ENCODE measurements around the gene OR56A5. TPM values are rescaled to one million over a fixed set of nuclear protein-coding genes. Genes with fewer than 3 reads are reported as not detected.
"Not testable (repeated sequence)": the region's sequence is repeated elsewhere in the genome, so short reads cannot be mapped to it uniquely, and the experiment has no call there.

OR56A5 gene
- total RNA-seq, 2 experiments from 2014 or later: not detected

- intact Hi-C loops (cut with DNase I, micrococcal nuclease): no loop called here
- Mint-ChIP-seq H3K27ac (no peak overlapping the region), H3K36me3 (ENCODE audit: low read depth) (no peaks in the 10 kb centered on the region), H3K27me3 (peaks cover 3% of the 10 kb centered on the region), H3K4me3 (no peak overlapping the region), H3K9me3 (no peaks in the 10 kb centered on the region), H3K4me1 (ENCODE audit: low read depth) (no peaks in the 10 kb centered on the region)
- ATAC-seq (ENCODE audit: poor library complexity): no peak
- no peaks in the 10 kb centered on the region for H3K4me1 ChIP-seq (ENCODE audit: insufficient read depth, low read length)
- no peaks in the 10 kb centered on the region for H3K27me3 ChIP-seq (ENCODE audit: control insufficient read depth in 1 of 2, insufficient read depth in 2 of 2, low read length in 2 of 2)
- H3K4me3 ChIP-seq (ENCODE audit: low read length): no peak overlapping the region
- no peaks in the 10 kb centered on the region for H3K9me3 ChIP-seq (ENCODE audit: control insufficient read depth in 1 of 2, insufficient read depth in 1 of 2, low read length in 2 of 2)
- TF ChIP-seq, protein P1, sequence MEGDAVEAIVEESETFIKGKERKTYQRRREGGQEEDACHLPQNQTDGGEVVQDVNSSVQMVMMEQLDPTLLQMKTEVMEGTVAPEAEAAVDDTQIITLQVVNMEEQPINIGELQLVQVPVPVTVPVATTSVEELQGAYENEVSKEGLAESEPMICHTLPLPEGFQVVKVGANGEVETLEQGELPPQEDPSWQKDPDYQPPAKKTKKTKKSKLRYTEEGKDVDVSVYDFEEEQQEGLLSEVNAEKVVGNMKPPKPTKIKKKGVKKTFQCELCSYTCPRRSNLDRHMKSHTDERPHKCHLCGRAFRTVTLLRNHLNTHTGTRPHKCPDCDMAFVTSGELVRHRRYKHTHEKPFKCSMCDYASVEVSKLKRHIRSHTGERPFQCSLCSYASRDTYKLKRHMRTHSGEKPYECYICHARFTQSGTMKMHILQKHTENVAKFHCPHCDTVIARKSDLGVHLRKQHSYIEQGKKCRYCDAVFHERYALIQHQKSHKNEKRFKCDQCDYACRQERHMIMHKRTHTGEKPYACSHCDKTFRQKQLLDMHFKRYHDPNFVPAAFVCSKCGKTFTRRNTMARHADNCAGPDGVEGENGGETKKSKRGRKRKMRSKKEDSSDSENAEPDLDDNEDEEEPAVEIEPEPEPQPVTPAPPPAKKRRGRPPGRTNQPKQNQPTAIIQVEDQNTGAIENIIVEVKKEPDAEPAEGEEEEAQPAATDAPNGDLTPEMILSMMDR (IDR thresholded peaks at IDR 0.05): no peak
- no peaks in the 10 kb centered on the region for H3K36me3 ChIP-seq (ENCODE audit: insufficient read depth, low read length)
- ChIA-PET POLR2A (no interaction called here), CTCF (no interaction called here)
- no peak overlapping the region for H3K27ac ChIP-seq (ENCODE audit: low read depth in 1 of 2, low read length in 2 of 2)
- DNase-seq: peak in 3 of 14 experiments; percentile 1 to 24 (median 12)
Measured at GRCh38 chr11:5973530-5973929, 5.2 kb upstream of the OR56A5 start.

DNA sequence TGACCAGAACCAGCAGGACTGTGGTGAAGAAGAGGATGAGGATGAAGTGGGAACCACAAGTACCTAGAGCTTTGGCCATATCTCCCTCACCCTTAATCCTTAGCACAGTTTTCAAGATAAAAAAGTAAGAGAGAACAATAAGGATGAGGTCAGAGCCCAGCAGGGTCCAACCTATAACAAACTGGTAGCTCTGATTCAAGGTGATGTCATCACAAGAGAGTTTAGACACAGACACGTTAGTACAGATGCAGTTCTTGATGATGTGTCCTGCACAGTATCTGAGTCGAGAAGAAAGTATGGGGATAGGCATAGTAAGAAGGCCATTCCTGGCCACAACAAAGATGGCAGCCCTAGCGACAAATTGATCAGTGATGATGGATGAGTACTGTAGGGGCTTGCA is 586 bp downstream of the OR56A5 start:
- Mint-ChIP-seq H3K27ac (no peak overlapping the region), H3K4me3 (no peak overlapping the region), H3K36me3 (ENCODE audit: low read depth) (peaks cover 6% of the 10 kb centered on the region), H3K27me3 (peaks cover 14% of the 10 kb centered on the region), H3K9me3 (peaks cover 11% of the 10 kb centered on the region), H3K4me1 (ENCODE audit: low read depth) (no peaks in the 10 kb centered on the region)
- no peak for ATAC-seq (ENCODE audit: poor library complexity)
- H3K27ac ChIP-seq (ENCODE audit: low read depth in 1 of 2, low read length in 2 of 2): no peak overlapping the region
- CTCF ChIA-PET: no interaction called here
- TF ChIP-seq, protein P1 (IDR thresholded peaks at IDR 0.05): no peak
- no peaks in the 10 kb centered on the region for H3K4me1 ChIP-seq (ENCODE audit: insufficient read depth, low read length)
- POLR2A ChIA-PET: no interaction called here
- intact Hi-C loops (cut with DNase I, micrococcal nuclease): no loop called here
- no peak for DNase-seq
- H3K27me3 ChIP-seq (ENCODE audit: control insufficient read depth in 1 of 2, insufficient read depth in 2 of 2, low read length in 2 of 2): peaks cover 0 to 3% of the 10 kb centered on the region in 2 experiments
- no peaks in the 10 kb centered on the region for H3K36me3 ChIP-seq (ENCODE audit: insufficient read depth, low read length)
- no peak overlapping the region for H3K4me3 ChIP-seq (ENCODE audit: low read length)
- H3K9me3 ChIP-seq (ENCODE audit: control insufficient read depth in 1 of 2, insufficient read depth in 1 of 2, low read length in 2 of 2): peaks cover under 1 to 10% of the 10 kb centered on the region in 2 experiments

- Histone ChIP-seq H3K27me3 (ENCODE audit: control insufficient read depth in 1 of 2, insufficient read depth in 2 of 2, low read length in 2 of 2) (peaks cover 0 to 3% of the 10 kb centered on the region in 2 experiments), H3K4me3 (ENCODE audit: low read length) (no peak overlapping the region), H3K27ac (ENCODE audit: low read depth in 1 of 2, low read length in 2 of 2) (no peak overlapping the region), H3K9me3 (ENCODE audit: control insufficient read depth in 1 of 2, insufficient read depth in 1 of 2, low read length in 2 of 2) (peaks cover 5 to 11% of the 10 kb centered on the region in 2 experiments), H3K4me1 (ENCODE audit: insufficient read depth, low read length) (no peaks in the 10 kb centered on the region), H3K36me3 (ENCODE audit: insufficient read depth, low read length) (no peaks in the 10 kb centered on the region)
- Mint-ChIP-seq H3K9me3 (peaks cover 13% of the 10 kb centered on the region), H3K36me3 (ENCODE audit: low read depth) (peaks cover 6% of the 10 kb centered on the region), H3K27me3 (peaks cover 14% of the 10 kb centered on the region), H3K4me3 (no peak overlapping the region), H3K4me1 (ENCODE audit: low read depth) (no peaks in the 10 kb centered on the region), H3K27ac (no peak overlapping the region)
- ChIA-PET CTCF (no interaction called here), POLR2A (no interaction called here)
- DNase-seq (no peak), ATAC-seq (ENCODE audit: poor library complexity) (no peak)
- intact Hi-C loops (cut with DNase I, micrococcal nuclease): no loop called here
- TF ChIP-seq, protein P1 (IDR thresholded peaks at IDR 0.05): no peak
Measured at GRCh38 chr11:5966958-5967357, 1.3 kb downstream of the OR56A5 start.

GRCh38 chr11:5960704-5961320 is 7.5 kb downstream of the OR56A5 start:
- H3K27ac ChIP-seq (ENCODE audit: low read depth in 1 of 2, low read length in 2 of 2); H3K36me3 ChIP-seq (ENCODE audit: insufficient read depth, low read length); H3K36me3 Mint-ChIP-seq (ENCODE audit: low read depth); POLR2A ChIA-PET; H3K27ac Mint-ChIP-seq; H3K4me3 Mint-ChIP-seq; DNase-seq; H3K4me1 ChIP-seq (ENCODE audit: insufficient read depth, low read length); CTCF ChIA-PET; H3K4me3 ChIP-seq (ENCODE audit: low read length); H3K27me3 ChIP-seq (ENCODE audit: control insufficient read depth in 1 of 2, insufficient read depth in 2 of 2, low read length in 2 of 2); intact Hi-C loops (cut with DNase I, micrococcal nuclease); ATAC-seq (ENCODE audit: poor library complexity); H3K27me3 Mint-ChIP-seq; H3K4me1 Mint-ChIP-seq (ENCODE audit: low read depth): not testable (repeated sequence)
- H3K9me3 ChIP-seq (ENCODE audit: control insufficient read depth in 1 of 2, insufficient read depth in 1 of 2, low read length in 2 of 2): peaks cover 11 to 19% of the 10 kb centered on the region in 2 experiments
- peaks cover 13% of the 10 kb centered on the region for H3K9me3 Mint-ChIP-seq
